HG03558 (cell line): Measurements from ENCODE around the gene GJA9.

Experiments used
- ATAC-seq: cut with Tn5 transposase; IDR thresholded peaks from one replicate; pipeline ENCODE4 v1.9.1; 2021; ENCODE audit warnings: moderate number of reproducible peaks; ENCODE audit not compliant: unreplicated experiment; ENCODE audit errors: extremely low read depth

GJA9 gene

GRCh38 chr1:38834221-38834782, 47.1 kb downstream of the GJA9 start:
- no peak for ATAC-seq

- ATAC-seq = no peak
Measured at GRCh38 chr1:38833146-38833545, 48.2 kb downstream of the GJA9 start.

- ATAC-seq = no peak
Measured at GRCh38 chr1:38832370-38832734, 49.0 kb downstream of the GJA9 start.

- ATAC-seq = no peak
Measured at GRCh38 chr1:38831731-38832369, 49.5 kb downstream of the GJA9 start.

- ATAC-seq = no peak
Measured at GRCh38 chr1:38829368-38829767, 52.0 kb downstream of the GJA9 start.

GRCh38 chr1:38827318-38827717, 54.1 kb downstream of the GJA9 start:
- no peak for ATAC-seq

GRCh38 chr1:38826886-38827285, 54.5 kb downstream of the GJA9 start:
- no peak for ATAC-seq

GRCh38 chr1:38826262-38826661, 55.1 kb downstream of the GJA9 start:
- no peak for ATAC-seq
